Measurements from ENCODE around the gene CDH15.
"Not testable (repeated sequence)": the region's sequence is repeated elsewhere in the genome, so short reads cannot be mapped to it uniquely, and the experiment has no call there.

Gene CDH15

DNA sequence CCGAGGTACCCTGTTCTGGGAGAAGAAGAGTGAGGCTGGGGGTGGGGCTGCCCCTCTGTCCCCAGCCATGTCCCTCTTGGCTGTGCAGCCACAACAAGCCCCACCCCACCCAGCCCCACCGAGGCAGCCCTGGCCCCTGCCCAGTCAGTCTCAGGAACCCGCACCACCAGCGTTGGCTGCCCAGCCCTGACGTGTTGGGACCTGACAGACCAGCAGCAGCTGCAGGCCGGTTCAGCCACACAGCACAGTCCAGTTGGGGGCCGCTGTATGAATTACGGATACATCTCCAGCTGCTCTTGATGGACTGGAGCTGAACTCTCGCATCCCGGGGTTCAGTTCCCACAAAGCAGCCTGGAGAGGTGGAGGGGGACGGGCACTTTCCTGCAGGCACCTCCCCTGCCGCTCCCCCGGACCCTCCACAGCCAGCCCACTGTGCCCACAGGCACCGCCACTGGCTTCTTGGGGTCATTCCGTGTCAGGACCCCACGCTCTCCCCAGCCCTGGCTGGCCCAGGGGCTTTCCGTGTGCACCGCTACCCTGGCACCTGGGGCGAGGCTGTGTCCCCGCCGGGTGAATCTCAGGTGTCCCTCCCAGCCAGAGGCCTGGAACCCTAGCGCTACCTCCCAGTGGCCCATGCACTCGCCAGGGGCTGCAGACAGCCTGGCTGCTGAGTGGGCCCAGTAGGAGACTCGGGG lies 7.1 kb downstream of the CDH15 start:
- Histone ChIP-seq H3K9ac (ENCODE audit: low read depth, low read length) (no peak overlapping the region), H3K36me3 (ENCODE audit: insufficient read depth, low read depth, low read length) (no peaks in the 10 kb centered on the region), H3K27ac (ENCODE audit: low read length) (no peak overlapping the region), H3K27me3 (ENCODE audit: insufficient read depth, low read length) (no peaks in the 10 kb centered on the region), H3K4me1 (ENCODE audit: insufficient read depth, low read length) (peaks cover 2% of the 10 kb centered on the region), H3K9me3 (ENCODE audit: insufficient read depth, low read depth, low read length) (no peaks in the 10 kb centered on the region), H3K4me3 (ENCODE audit: low read length) (no peak overlapping the region)

DNA sequence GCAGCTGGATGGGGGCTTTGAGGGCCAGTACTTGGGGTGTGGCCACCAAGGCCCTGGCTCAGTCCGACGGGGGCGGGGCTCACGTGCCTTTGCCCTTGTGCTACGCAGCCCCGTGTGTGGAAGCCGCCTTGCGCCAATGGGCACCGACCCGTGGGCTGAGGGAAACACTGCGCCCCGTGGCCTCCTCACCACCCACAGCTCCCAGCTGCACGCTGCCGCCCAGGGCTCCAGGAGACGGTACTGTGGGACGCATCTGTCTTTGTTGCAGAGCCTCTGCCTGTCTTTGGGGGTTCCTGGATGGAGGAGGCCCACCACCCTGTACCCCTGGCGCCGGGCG lies 7.6 kb downstream of the CDH15 start:
- Histone ChIP-seq H3K4me3 (ENCODE audit: low read length) (no peak overlapping the region), H3K36me3 (ENCODE audit: insufficient read depth, low read depth, low read length) (no peaks in the 10 kb centered on the region), H3K9ac (ENCODE audit: low read depth, low read length) (no peak overlapping the region), H3K27ac (ENCODE audit: low read length) (no peak overlapping the region), H3K4me1 (ENCODE audit: insufficient read depth, low read length) (no peaks in the 10 kb centered on the region), H3K27me3 (ENCODE audit: insufficient read depth, low read length) (no peaks in the 10 kb centered on the region), H3K9me3 (ENCODE audit: insufficient read depth, low read depth, low read length) (no peaks in the 10 kb centered on the region)

DNA sequence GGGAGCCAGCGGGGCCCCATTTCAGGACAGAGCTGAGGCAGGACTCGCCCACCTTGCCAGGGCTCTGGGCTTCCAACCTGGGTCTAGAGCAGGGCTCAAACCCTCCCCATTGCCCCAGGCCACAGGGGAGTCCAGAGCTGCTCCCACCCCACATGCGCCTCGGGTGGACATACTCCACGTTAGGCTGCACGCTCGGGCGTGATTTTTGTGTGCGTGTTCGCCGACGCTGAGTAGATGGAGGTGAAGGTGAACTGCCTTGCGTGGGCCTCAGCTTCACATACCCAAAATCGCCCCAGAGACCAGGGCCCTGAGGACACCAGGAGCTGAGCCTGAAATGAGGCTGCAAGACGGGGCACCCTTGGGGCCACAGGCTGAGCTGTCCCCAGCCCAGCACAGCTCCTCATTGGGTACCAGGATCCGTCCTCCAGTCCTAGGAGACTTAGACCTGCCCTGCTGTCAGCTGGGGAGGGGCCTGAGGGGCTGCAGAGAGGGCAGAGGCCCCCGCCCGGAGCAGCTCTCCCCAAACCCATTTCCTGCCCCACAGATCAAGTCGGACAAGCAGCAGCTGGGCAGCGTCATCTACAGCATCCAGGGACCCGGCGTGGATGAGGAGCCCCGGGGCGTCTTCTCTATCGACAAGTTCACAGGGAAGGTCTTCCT lies 8.2 kb downstream of the CDH15 start:
- H3K9me3 ChIP-seq (ENCODE audit: insufficient read depth, low read depth, low read length), result no peaks in the 10 kb centered on the region
- H3K9ac ChIP-seq (ENCODE audit: low read depth, low read length), result no peak overlapping the region
- no peaks in the 10 kb centered on the region for H3K27me3 ChIP-seq (ENCODE audit: insufficient read depth, low read length)
- no peaks in the 10 kb centered on the region for H3K36me3 ChIP-seq (ENCODE audit: insufficient read depth, low read depth, low read length)
- no peak overlapping the region for H3K4me3 ChIP-seq (ENCODE audit: low read length)
- no peak overlapping the region for H3K27ac ChIP-seq (ENCODE audit: low read length)
- H3K4me1 ChIP-seq (ENCODE audit: insufficient read depth, low read length), result no peaks in the 10 kb centered on the region

DNA sequence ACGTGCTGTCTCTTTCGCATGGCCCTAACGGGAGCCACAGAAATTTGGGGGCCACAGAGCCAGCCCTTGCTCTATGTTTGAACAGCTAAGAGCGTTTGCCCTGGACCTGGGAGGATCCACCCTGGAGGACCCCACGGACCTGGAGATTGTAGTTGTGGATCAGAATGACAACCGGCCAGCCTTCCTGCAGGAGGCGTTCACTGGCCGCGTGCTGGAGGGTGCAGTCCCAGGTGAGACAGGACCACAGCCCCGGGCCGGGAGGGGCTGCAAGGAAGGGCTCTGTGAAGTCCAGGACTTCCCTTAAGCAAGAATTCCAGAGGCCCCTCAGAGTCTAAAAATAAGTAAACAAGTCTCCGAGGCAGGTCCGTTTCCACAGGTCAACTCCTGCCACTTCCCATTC lies 11.9 kb downstream of the CDH15 start:
- Histone ChIP-seq H3K27me3 (ENCODE audit: insufficient read depth, low read length) (no peaks in the 10 kb centered on the region), H3K36me3 (ENCODE audit: insufficient read depth, low read depth, low read length) (no peaks in the 10 kb centered on the region), H3K9ac (ENCODE audit: low read depth, low read length) (no peak overlapping the region), H3K4me3 (ENCODE audit: low read length) (no peak overlapping the region), H3K27ac (ENCODE audit: low read length) (no peak overlapping the region), H3K4me1 (ENCODE audit: insufficient read depth, low read length) (no peaks in the 10 kb centered on the region), H3K9me3 (ENCODE audit: insufficient read depth, low read depth, low read length) (no peaks in the 10 kb centered on the region)

DNA sequence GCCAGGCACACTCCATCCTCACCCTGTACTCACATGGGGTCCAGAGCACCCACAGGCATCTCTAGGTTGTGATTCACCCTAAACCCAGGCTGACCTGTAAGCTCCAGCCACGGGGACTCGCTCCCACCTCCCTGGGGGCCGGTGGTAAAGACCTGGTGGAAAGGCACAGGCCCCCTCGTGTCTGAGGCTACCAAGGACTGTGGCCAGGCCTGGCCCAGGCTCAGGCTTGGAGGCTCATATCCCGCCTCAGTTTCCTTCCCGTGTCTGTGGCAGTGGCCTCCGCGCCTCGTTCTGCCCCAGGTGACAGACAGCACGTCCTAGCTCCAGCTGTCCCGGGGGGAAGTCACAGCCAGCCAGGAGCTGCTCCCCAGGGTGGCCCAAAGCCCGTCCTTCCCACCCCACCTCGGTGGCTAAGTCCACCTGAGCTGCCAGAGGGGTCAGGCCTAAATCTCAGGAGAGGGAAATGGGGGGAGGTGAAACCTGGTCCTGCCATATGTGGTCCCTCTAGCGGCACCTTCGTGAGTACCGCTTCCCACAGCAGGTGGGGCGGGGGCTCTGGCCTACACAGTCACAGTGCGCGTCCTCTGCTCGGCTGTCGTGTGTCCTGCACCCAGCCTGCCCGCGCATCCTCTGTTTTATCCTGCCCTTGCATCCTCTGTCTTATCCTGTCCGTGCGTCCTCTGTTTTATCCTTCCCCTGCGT lies 12.6 kb downstream of the CDH15 start:
- Histone ChIP-seq H3K9ac (ENCODE audit: low read depth, low read length) (no peak overlapping the region), H3K36me3 (ENCODE audit: insufficient read depth, low read depth, low read length) (no peaks in the 10 kb centered on the region), H3K4me1 (ENCODE audit: insufficient read depth, low read length) (no peaks in the 10 kb centered on the region), H3K27ac (ENCODE audit: low read length) (no peak overlapping the region), H3K27me3 (ENCODE audit: insufficient read depth, low read length) (no peaks in the 10 kb centered on the region), H3K4me3 (ENCODE audit: low read length) (no peak overlapping the region), H3K9me3 (ENCODE audit: insufficient read depth, low read depth, low read length) (no peaks in the 10 kb centered on the region)

DNA sequence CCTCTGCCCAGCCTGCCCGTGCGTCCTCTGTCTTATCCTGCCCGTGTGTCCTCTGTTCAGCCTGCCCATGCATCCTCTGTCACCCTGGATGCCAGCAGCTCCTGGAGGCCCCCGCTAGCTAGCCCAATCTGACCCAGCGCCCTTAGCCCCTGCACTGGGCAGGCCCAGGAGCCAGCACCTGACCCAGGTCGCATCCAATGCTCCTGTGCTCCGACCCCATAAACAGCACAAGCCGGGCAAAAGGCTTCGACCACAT lies 13.1 kb downstream of the CDH15 start:
- Histone ChIP-seq H3K9me3 (ENCODE audit: insufficient read depth, low read depth, low read length) (no peaks in the 10 kb centered on the region), H3K4me1 (ENCODE audit: insufficient read depth, low read length) (no peaks in the 10 kb centered on the region), H3K27me3 (ENCODE audit: insufficient read depth, low read length) (peaks cover 3% of the 10 kb centered on the region; the same call in 1 of the 2 replicates), H3K27ac (ENCODE audit: low read length) (no peak overlapping the region), H3K9ac (ENCODE audit: low read depth, low read length) (no peak overlapping the region), H3K4me3 (ENCODE audit: low read length) (no peak overlapping the region), H3K36me3 (ENCODE audit: insufficient read depth, low read depth, low read length) (no peaks in the 10 kb centered on the region)

DNA sequence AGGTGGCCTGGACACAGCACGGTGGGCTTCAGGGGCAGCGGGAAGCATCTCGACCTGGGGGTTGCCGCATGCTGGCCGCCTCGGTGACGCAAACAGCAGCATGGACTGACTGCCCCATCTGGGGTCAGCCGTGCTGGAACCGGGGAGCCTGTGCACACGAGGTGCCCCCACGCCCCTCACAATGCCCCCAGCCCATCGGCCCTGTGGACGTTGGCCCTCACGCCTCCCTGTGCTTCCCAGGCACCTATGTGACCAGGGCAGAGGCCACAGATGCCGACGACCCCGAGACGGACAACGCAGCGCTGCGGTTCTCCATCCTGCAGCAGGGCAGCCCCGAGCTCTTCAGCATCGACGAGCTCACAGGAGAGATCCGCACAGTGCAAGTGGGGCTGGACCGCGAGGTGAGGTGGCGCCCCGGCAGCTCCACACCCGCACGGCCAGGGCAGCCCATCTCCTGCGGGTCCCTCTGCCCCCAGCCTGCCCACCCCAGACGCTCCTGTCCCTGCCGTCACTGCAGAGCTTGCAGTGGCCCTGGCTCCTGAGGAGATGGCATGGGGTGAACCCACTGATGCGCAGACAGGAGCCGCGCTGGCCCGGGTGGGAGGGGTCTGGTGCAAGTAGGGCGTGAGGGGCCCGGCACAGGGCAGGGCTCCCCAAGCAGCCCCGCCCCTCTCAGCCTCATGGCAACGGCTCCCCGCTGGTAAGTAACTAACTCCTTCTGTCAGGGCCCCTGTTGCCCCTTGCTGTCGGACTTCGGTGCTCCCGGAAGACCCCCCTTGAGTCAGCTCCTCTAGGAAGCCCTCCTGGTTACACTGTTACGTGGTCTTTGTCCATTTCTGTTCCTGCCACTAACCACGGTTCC lies 13.6 kb downstream of the CDH15 start:
- Histone ChIP-seq H3K4me3 (ENCODE audit: low read length) (no peak overlapping the region), H3K27ac (ENCODE audit: low read length) (no peak overlapping the region), H3K9ac (ENCODE audit: low read depth, low read length) (no peak overlapping the region), H3K9me3 (ENCODE audit: insufficient read depth, low read depth, low read length) (no peaks in the 10 kb centered on the region), H3K4me1 (ENCODE audit: insufficient read depth, low read length) (no peaks in the 10 kb centered on the region), H3K36me3 (ENCODE audit: insufficient read depth, low read depth, low read length) (no peaks in the 10 kb centered on the region), H3K27me3 (ENCODE audit: insufficient read depth, low read length) (peaks cover 7% of the 10 kb centered on the region; the same call in 1 of the 2 replicates)

DNA sequence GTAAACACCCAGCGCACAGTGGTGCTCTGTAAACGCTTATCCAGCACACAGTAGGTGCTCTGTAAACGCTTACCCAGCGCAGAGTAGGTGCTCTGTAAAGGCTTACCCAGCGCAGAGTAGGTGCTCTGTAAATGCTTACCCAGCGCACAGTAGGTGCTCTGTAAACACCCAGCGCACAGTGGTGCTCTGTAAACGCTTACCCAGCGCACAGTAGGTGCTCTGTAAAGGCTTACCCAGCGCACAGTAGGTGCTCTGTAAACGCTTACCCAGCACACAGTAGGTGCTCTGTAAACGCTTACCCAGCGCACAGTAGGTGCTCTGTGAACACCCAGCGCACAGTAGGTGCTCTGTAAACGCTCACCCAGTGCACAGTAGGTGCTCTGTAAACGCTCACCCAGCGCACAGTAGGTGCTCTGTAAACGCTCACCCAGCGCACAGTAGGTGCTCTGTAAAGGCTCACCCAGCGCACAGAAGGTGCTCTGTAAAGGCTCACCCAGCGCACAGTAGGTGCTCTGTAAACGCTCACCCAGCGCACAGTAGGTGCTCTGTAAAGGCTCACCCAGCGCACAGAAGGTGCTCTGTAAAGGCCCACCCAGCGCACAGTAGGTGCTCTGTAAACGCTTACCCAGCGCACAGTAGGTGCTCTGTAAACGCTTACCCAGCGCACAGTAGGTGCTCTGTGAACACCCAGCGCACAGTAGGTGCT lies 14.5 kb downstream of the CDH15 start:
- not testable (repeated sequence) for H3K36me3 ChIP-seq (ENCODE audit: insufficient read depth, low read depth, low read length); H3K9ac ChIP-seq (ENCODE audit: low read depth, low read length)

DNA sequence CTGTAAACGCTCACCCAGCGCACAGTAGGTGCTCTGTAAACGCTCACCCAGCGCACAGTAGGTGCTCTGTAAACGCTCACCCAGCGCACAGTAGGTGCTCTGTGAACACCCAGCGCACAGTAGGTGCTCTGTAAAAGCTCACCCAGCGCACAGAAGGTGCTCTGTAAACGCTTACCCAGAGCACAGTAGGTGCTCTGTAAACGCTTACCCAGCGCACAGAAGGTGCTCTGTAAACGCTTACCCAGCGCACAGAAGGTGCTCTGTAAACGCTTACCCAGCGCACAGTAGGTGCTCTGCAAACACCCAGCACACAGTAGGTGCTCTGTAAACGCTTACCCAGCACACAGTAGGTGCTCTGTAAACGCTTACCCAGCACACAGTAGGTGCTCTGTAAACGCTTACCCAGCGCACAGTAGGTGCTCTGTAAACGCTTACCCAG lies 15.1 kb downstream of the CDH15 start:
- not testable (repeated sequence) for H3K27ac ChIP-seq (ENCODE audit: low read length); H3K4me1 ChIP-seq (ENCODE audit: insufficient read depth, low read length); H3K36me3 ChIP-seq (ENCODE audit: insufficient read depth, low read depth, low read length); H3K9me3 ChIP-seq (ENCODE audit: insufficient read depth, low read depth, low read length); H3K4me3 ChIP-seq (ENCODE audit: low read length); H3K9ac ChIP-seq (ENCODE audit: low read depth, low read length)
- H3K27me3 ChIP-seq (ENCODE audit: insufficient read depth, low read length), result peaks cover 22% of the 10 kb centered on the region

More for the DNA sequence above, 14.5 kb downstream of the CDH15 start:
- H3K9me3 ChIP-seq (ENCODE audit: insufficient read depth, low read depth, low read length); H3K27ac ChIP-seq (ENCODE audit: low read length); H3K4me1 ChIP-seq (ENCODE audit: insufficient read depth, low read length); H3K4me3 ChIP-seq (ENCODE audit: low read length): not testable (repeated sequence)
- H3K27me3 ChIP-seq (ENCODE audit: insufficient read depth, low read length), result peaks cover 16% of the 10 kb centered on the region

DNA sequence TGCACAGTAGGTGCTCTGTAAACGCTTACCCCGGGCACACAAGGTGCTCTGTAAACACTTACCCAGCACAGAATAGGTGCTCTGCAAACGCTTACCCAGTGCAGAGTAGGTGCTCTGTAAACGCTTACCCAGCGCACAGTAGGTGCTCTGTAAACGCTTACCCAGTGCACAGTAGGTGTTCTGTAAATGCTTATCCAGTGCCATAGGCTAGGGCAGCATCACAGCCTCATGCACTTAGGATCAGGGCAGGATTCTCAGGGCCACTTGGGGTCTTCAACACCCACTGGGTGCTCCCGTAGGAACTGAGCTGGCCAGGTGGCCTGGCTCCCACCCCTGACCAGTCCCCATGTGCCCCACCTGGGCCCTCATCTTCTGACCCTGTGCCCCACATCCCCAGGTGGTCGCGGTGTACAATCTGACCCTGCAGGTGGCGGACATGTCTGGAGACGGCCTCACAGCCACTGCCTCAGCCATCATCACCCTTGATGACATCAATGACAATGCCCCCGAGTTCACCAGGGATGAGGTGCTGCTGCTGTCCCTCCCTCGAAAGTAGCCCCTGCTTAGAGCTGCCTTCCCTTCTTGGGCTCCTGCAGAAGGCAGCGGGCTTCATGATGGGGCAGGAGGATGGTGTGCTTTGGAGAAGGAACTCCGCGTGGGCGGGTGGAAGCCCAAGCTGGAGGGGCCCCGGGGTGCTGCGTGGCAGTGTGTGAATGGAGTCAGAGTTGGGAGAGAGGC lies 15.7 kb downstream of the CDH15 start:
- no peaks in the 10 kb centered on the region for H3K4me1 ChIP-seq (ENCODE audit: insufficient read depth, low read length)
- H3K27me3 ChIP-seq (ENCODE audit: insufficient read depth, low read length), result peaks cover 23% of the 10 kb centered on the region
- no peak overlapping the region for H3K27ac ChIP-seq (ENCODE audit: low read length)
- H3K9me3 ChIP-seq (ENCODE audit: insufficient read depth, low read depth, low read length), result no peaks in the 10 kb centered on the region
- H3K9ac ChIP-seq (ENCODE audit: low read depth, low read length), result no peak overlapping the region
- no peaks in the 10 kb centered on the region for H3K36me3 ChIP-seq (ENCODE audit: insufficient read depth, low read depth, low read length)
- H3K4me3 ChIP-seq (ENCODE audit: low read length), result no peak overlapping the region

Measured in iPS-20b (cell line).